GM18498 (cell line): ENCODE results near the gene LRCH4.
"Not testable (repeated sequence)": the region's sequence is repeated elsewhere in the genome, so short reads cannot be mapped to it uniquely, and the experiment has no call there.

Source experiments
- ATAC-seq: cut with Tn5 transposase; IDR thresholded peaks from one replicate; pipeline ENCODE4 v1.9.1; 2021; ENCODE audit warnings: mild to moderate bottlenecking, moderate library complexity; ENCODE audit not compliant: unreplicated experiment

LRCH4 gene

DNA sequence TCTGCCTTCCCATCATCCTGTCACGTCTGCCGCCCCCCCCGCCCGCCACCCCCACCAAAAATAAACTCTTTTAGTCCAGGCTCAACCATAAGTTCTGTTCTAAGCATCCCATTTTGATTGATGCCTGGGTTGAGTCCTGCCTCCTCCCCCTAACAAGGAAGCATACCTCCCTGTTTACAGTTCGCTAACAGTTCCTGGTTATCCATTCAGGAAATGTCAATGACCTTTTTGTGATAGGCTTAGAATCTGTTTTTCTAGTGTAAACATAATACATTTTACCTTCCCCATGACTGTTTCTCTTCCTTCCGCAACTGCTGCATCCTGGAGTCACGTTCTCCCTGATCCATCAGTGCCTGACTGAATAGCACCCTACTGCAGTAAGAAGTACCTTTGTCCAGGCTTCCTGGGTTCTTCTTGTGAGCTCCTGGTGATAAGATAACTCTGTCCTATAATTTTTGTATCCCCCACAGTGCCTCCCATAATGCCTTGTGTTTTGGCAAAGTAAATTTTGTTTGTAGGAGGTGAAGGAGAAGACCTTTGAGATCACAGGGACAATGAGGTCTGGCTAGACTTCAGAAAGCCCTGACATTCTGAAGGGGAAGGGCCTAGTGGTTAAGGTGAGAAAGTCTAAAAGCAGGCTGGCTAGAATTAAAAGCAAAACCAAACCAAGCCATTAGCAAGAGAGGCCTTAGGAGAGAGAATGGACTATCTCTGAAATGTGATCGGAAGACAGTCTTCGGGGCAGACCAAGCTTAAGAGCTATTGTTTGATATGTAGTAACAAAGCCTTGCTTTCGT, 39.6 kb downstream of the LRCH4 start:
- ATAC-seq, result peak; percentile 54

DNA sequence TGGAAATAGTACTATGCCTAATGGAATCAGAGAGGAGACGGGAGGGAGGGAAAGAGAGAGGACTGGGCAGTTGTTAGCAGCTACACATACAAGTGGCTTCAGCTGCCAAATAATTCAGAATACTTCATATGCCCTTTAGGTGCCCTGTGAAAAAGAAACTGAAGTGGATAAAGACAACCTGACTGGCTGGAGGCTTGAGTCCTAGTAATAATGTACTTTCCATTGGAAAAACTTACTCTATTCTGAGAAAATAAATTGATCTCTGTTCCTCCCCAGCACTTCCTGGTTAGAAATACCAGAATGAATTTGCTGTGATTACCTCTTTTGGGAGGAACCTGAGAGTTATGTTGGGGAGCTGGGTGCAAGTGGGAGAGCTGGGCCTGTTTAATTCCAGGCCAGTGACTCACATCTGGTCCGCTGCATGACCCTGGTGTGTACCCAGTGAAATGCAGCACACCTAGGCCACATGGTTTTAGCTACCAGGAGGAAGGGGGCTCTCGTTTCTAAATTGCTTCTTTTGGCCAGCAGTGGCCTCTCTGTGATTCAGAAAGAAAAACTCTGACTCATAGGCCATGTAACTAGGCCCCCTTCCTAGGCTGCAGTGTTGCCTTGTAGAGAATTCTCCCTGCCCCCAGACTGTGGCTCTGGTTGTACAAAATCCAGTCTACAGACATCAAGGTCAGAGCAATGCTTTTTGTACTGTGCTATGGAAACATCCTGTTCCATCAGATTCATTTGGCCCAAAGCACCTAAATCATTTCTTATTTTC, 40.4 kb downstream of the LRCH4 start:
- ATAC-seq, result peak; percentile 43

DNA sequence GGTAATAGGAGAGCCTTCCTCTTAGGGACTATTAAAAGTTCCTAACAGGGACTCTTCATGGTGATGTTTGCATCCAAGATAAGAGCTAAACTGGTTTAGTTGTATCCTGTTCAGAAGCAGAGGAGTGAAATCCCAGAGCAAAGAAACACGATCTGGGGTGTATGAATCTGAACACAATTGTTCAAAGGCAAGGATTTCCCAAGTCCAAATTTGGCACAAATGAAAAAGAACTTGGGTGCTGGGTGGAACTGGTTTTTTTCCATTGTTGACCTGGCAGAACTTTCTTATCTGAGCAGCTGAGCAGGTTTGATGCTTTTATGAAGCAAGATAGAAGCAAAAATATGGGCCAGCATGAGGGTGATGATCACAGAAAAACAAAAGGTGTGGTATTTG, 41.0 kb downstream of the LRCH4 start:
- ATAC-seq, result no peak

DNA sequence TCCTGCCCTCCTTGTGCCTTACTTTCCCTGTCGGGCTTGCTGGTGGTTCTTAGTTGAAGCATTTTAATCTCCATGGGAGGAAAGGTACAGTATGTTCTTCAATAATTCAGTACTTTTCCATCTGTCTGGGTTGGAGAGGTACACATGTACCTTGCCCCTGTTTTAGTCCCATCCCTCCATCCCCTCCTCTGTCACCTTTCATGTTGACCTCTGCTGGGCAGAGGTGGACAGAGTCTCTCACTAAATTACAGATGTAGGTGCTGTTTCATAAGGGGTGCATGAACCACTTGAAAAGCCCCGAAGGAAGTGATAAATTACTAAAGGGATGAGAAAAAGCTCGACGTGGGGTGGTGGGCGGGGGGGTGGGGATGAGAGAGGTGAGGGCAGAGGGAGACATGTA, 41.5 kb downstream of the LRCH4 start:
- no peak for ATAC-seq

DNA sequence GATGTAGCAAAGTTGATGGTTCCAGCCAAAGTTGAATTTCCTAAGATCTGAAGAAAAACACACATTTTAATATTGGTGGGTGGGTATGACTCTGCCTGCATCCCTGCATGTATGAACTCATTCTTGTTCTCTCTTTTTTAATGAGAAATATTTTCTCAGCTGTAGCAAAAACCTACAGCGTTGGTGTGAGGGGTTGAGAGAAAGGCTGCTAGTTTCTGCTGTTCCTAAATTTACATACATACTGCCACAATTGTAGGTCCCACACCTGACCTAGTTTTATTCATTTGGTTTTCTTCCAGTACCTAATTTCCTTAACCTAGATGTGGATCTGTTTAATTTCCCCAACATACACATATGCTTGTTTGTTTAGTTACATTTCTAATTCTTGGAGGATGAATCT, 42.3 kb downstream of the LRCH4 start:
- ATAC-seq, result no peak

DNA sequence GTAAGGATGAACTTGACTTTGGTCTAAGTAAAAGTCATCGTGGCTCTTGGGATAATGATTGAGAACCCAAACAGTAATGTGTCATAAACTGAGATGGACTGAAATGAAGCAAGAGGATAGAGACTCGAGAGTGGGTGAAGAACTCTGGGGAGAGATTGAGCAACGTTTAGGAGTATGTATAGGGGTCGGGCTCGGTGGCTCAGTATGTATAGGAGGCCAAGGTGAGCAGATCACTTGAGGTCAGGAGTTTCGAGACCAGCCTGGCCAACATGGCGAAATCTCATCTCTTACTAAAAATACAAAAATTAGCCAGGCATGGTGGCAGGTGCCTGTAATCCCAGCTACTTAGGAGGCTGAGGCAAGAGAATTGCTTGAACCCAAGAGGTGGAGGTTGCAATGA, 44.6 kb downstream of the LRCH4 start:
- not testable (repeated sequence) for ATAC-seq

DNA sequence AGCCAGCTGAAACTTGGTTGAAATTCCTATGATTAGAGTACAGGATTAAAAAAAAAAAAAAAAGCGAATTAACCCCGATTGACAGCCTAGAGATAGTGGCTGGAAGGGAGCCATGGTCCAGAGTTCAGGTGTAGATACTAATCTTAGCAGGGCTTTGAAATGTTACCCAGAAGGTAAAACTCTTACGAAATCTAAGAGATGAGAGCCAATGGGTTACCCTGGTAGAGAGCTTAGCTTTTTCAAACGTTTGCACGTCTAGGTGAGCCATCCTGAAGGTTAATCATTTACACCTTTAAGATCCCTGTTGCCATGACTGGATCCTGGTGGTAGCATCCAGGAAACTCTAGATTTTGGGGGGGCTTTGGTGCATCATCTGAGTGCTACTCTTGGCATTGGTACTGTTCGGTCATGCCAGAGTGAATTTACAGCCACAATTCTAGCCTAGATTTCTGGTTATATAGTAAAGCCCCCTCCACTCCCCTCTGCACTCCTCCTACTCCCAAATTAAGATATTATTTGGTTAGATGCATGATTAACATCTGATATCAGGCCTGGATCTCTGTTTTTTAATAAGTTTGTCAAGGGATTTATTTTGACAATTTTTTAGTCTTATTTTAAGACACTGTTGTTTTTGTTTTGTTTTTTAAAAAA, 45.7 kb downstream of the LRCH4 start:
- no peak for ATAC-seq

DNA sequence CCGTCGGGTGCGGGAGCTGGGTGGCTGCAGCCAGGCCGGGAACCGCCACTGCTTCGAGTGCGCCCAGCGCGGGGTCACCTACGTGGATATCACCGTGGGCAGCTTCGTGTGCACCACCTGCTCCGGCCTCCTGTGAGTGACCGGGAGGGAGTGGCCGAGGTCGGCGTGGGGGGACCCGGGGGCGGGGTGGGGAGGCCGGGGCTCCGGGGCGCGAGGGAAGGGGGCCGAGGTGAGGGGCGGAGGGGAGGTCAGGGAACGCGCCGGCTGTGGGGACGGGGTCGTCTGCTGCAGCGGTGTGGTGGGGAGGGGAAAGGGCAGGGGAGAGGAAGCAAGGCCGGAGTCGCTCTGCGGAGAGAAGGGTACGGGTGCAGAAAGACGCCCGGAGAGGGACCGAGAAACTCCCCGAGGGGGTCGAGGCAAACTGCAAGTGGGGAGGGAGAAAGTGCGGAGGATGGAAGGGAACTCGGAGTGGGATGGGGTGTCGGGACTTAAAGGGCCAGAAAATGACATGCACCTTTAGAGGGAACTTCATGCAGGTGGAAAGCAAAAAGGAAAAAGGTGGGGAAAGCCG, 46.4 kb downstream of the LRCH4 start:
- no peak for ATAC-seq

DNA sequence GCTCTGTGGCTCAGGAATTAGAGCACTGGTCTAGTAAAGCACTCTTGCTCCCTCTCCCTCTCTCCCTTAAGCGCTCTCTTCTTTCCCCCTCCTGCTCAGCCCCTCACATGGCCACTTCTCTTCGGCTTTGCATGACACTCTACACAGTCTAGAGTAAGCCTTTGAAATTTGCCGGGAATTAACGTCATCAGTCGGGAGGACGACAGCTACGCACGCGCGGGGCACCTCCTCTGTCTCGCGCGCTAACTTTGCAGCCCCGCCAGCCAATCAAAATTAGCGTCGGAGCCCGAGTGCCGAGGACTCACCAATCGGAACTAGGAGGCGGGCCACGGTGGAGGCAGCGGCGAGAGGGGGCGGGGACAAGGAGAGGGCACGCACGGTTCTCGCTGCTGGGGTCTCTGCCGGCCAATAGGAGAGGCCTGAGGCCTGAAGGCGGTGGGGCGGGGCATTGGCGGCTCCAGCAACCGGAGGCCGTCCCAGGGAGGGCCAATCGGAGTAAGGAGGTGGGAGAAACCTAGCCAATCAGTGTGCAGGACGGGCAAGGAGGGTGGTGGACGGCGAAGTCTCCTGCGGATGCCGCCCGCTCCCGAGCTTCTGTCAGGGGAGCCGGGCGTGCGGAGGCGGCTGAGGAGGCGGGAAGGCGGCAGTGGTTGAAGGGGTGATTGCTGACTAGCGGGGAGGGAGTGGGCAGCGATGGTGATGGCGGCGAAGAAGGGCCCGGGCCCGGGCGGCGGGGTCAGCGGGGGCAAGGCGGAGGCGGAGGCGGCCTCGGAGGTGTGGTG, 47.1 kb downstream of the LRCH4 start, which contains the start of gene AGFG2:
Gene AGFG2 (plus strand): TSS at position 550 of the 782 bp plus-strand sequence. CDS start 144 bp downstream, at position 694.
- ATAC-seq, result peak; percentile 93

DNA sequence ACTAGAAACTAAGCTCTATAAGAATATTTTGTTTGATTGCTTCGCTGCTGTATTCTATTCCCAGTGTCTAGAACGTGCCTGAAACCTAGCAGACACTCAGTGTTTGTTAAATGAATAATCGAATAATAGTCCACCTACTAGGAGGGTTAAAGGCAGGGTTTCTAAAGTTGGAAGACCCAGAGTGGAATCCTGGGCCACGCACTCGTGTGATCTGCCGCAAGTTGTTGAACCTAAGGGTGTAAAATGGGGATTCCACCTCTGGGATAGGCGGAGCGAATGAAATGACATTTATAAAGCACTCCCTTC, 47.6 kb downstream of the LRCH4 start:
- no peak for ATAC-seq

DNA sequence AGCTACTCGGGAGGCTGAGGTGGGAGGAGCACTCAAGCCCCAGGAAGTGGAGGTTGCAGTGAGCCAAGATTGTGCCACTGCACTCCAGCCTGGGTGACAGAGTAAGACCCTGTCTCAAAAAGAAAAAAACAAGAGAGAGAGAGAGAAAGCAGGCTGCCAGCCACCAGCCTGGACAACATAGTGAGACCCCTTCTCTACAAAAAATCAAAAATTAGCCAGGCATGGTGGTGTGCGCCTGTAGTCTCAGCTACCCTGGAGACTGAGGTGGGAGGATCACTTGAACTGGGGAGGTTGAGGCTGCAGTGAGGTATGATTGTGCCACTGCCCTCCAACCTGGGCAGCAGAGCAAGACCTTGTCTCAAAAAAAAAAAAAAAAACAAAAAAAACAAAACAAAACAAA, 49.2 kb downstream of the LRCH4 start:
- ATAC-seq, result not testable (repeated sequence)

DNA sequence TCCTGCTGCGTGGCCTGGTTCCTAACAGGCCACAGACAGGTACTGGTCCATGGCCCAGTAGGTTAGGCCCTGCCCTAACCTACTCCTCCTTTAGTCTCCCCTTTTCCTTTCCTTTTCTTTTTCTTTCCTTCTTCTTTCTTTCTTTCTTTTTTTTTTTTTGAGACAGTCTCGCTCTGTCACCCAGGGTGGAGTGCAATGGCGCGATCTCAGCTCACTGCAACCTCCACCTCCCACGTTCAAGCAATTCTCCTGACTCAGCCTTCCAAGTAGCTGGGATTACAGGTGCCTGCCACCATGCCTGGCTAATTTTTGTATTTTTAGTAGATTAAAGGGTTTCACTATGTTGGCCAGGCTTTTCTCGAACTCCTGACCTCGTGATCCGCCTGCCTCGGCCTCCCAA, 49.9 kb downstream of the LRCH4 start:
- not testable (repeated sequence) for ATAC-seq

DNA sequence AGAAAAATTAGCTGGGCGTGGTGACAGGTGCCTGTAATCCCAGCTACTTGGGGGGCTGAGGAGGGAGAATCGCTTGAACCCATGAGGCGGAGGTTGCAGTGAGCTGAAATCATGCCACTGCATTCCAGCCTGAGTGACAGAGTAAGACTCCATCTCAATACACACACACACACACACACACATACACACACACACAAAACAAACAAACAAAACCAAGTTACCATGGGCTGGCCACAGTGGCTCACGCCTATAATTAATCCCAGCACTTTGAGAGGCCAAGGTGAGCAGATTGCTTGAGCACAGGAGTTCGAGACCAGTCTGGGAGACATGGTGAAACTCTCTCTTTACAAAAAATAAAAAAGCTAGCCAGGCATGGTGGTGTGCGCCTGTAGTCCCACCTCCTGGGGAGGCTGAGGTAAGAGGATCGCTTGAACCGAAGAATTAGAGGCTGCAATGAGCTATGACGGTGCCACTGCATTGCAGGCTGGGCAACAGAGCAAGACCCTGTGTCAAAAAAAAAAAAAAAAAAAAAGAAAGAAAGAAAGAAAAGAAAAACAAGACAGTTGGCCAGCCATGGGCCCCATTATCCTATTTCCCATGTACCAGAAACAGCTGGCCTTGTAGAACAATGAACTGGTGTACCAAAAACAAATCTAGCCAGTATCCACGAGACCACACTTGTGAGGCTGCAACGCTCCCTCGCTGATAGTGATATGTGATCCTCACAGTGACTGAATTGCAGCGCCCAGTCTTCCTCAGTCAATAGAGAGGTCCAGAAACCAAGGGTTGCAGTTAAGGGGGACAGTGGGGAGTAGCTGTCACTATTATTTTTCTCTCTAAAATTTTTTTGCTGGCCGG, 53.5 kb downstream of the LRCH4 start:
- no peak for ATAC-seq

DNA sequence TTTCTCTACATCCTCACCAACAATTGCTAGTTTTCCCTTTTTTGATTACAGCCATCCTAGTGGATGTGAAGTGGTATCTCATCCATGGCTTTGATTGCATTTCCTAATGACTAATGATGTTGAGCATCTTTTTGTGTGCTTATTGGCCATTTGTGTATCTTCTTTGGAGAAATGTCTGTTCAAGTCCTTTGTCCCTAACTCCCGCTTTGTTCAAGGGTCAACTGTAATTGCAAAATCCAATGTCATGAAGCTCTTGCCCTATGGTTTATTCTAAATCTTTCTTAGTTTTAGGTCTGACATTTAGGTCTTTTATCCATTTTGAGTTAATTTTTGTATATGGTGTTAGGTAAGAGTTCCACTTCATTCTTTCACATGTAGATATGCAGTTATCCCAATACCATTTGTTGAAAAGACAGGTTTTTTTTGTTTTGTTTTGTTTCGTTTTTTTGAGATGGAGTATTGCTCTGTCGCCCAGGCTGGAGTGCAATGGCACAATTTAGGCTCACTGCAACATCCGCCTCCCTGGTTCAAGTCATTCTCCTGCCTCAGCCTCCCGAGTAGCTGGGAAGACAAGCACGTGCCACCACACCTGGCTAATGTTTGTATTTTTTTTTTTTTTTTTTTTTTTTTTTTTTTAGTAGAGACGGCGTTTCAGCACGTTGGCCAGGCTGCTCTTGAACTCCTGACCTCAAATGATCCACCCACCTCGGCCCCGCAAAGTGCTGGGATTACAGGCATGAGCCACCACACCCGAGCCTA, 57.6 kb downstream of the LRCH4 start:
- ATAC-seq, result not testable (repeated sequence)
